GM19397 (cell line): ENCODE measurements around the gene LPGAT1.
"Not testable (repeated sequence)": the region's sequence is repeated elsewhere in the genome, so short reads cannot be mapped to it uniquely, and the experiment has no call there.

Experiments used
- ATAC-seq: cut with Tn5 transposase; IDR thresholded peaks from one replicate; pipeline ENCODE4 v1.9.1; 2021; ENCODE audit warnings: mild to moderate bottlenecking, moderate library complexity; ENCODE audit not compliant: unreplicated experiment

Gene LPGAT1

GRCh38 chr1:211735208-211736170, 95.1 kb downstream of the LPGAT1 start:
- no peak for ATAC-seq

DNA sequence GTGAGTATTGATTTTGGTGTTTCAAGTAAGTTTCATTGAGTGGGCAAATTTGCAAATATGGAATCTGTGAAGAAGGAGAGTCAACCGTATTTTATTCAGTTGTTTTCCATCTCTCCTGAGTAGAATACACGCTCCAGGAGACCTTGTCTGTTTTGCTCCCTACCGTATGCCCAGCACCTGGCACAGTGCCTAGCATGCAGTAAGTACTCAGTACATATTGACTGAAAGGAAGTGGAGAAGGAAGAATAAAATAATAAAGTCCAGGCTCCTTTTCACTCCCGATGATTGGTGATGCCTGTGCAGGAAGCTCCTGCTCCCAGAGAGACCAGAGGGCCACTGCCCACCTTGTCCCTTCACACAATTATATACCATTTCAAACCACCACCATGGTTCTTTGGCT, 95.8 kb downstream of the LPGAT1 start:
- ATAC-seq = no peak

DNA sequence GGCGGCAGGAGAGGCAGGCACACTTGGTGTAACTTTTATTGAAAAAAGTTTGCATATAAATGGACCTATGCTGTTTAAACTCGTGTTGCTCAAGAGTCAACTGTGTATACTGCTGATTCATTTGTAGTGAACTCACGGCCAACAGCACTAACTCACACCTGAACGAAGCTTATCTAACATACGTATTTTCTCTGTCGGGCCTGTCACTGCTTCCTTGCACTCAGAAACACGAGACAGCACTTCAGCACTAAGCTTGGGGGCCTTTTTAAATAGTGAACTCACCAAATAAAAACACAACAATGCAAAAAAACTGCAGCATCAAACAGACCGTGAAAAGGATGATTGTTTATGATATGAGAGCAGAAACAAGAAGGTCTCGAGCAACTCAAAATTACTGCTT, 96.2 kb downstream of the LPGAT1 start:
- ATAC-seq = no peak

- no peak for ATAC-seq
Measured at GRCh38 chr1:211732293-211732980, 98.1 kb downstream of the LPGAT1 start.

- no peak for ATAC-seq
Measured at GRCh38 chr1:211731456-211732292, 98.9 kb downstream of the LPGAT1 start.

- no peak for ATAC-seq
Measured at GRCh38 chr1:211730347-211730746, 100.2 kb downstream of the LPGAT1 start.

DNA sequence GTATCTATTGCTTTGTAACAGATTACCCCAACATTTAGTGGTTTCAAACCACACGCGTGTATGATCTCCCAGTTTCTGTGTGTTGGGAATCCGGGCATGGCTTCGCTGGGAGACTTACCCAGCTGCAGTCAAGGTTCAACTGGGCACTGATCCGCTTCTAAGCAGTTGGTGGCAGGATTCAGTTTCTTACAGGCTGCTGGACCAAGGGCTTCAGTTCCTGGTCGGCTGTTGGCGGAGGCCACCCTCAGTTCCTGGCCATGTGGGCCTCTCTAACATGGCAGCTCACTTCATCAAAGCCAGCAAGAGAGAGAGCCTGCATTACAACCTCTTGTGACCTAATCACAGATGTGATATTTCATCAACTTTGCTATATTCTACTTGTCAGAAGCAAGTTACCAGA, 101.3 kb downstream of the LPGAT1 start:
- no peak for ATAC-seq

DNA sequence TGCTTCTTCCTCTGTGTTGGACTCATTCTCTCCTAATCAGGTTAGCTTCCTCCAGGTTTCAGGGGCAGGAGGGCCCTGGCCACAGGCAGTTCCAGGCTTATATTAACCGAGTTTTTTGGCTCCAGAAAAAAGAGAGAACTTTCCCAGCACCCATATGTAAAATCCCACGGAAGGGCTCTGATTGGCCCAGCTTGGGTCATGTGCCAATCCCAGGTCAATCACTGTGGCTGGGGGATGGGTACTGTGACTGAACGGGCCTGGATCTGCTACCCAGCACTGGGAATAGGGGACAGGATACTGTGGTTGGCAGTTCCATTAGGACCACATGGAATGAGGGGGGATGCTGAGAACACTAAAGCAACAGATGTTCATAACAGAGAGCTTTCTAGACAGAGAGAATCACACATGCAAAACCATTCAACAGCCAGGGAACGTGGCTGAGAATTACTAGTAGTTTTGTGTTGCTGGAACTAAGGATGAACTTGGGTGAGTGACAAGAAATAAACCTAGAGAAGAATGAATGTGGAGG, 104.0 kb downstream of the LPGAT1 start:
- no peak for ATAC-seq

DNA sequence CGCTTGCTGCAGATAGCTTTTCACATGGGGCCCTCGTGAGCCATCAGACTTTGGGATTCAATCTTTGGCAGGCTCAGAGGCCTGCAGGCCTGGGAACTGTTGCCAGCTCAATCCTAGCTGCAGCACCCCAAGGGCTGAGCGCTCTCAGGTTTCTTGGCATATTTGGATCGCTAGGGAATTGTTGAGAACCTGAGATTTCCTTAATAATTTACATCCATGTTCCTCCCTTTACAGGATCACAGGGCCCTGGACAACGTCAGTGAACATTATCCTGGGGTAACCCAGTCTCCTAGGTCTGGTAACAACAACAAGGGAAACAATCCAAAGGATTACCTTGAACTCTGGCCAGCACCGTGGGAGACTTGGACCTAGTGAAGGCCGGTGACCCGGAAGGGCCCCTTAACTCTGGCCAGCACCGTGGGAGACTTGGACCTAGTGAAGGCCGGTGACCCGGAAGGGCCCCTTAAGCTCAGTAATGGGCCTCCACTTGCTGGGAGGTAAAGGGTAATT, 105.8 kb downstream of the LPGAT1 start:
- ATAC-seq = no peak

DNA sequence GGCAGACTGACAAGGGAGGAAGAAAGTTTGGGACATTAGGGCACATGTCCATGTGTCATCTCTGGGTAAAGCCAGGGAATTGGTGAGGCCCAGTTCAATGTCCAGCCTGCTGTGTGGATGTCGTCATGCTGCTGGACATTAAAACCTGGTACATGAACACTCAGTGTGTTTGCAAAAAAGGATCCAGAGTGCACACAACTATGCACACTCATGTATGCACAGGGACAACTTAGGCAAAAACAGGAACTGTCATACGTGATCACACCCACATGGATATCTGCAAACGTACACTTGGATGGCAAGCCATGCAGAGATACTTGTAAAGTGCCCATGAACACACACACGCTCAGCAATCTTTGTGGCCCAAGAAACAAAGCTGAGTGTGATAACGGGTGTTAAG, 107.3 kb downstream of the LPGAT1 start:
- ATAC-seq = no peak

- no peak for ATAC-seq
Measured at GRCh38 chr1:211722277-211723175, 108.0 kb downstream of the LPGAT1 start.

DNA sequence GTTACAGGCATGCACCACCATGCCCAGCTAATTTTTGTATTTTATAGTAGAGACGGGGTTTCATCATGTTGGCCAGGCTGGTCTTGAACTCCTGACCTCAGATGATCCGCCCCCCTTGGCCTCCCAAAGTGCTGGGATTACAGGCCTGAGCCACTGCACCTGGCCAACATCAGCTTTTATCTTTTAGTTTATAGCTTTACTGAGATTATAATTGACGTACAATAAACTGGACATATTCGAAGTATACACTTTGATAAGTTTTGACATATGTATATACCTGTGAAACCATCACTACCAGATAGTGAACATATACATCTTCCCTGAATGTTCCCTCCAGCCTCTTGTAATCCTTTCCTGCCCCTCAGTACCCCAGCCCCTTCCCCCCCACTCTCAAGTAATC, 114.0 kb downstream of the LPGAT1 start:
- not testable (repeated sequence) for ATAC-seq

DNA sequence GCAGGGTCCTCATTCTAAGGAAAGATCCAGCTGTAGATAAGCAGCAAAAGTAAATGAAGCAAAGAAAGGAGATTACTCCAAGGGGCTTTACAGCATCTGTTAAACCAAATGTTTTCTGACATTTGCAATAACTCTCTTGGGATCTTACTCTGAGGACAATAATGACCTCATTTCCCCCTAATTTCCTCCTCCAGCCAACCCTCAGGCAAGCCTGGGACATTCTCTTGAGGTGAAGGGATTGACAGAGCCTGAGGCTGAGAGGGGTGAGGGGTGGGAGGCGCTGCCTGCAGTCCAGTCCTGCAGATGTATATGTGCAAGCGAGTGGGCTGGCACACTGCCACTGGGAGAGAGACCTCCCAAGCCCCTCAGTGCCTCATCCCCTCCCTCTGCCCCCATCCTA, 114.6 kb downstream of the LPGAT1 start:
- ATAC-seq = no peak

- no peak for ATAC-seq
Measured at GRCh38 chr1:211714154-211714553, 116.4 kb downstream of the LPGAT1 start.

GRCh38 chr1:211713231-211713630, 117.3 kb downstream of the LPGAT1 start:
- ATAC-seq = no peak

GRCh38 chr1:211711315-211711705, 119.3 kb downstream of the LPGAT1 start:
- ATAC-seq = no peak

DNA sequence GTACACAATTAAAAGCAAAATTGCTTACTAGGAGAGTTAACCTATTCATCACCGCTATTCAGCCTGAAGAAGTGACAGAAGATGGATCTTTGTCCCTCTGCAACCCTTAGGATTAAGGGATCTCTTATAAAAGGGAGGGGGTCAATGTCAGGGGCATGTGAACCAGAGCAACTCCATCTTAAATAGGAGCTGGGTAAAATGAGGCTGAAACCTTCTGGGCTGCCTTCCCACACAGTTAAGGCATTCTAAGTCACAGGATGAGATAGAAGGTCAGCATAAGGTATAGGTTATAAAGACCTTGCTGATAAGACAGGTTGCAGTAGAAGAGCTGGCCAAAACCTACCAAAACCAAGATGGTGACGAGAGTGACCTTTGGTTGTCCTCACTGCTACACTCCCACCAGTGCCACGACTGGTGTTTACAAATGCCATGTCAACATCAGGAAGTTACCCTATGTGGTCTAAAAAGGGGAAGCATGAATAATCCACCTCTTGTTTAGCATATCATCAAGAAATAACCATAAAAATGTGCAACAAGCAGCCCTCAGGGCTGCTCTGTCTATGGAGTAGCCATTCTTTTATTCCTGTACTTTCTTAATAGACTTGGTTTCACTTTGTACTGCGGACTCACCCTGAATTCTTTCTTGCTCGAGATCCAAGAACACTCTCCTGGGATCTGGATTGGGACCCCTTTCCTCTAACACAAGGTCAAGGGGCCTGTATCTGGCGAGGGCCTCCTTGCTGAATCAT, 119.8 kb downstream of the LPGAT1 start:
- no peak for ATAC-seq

DNA sequence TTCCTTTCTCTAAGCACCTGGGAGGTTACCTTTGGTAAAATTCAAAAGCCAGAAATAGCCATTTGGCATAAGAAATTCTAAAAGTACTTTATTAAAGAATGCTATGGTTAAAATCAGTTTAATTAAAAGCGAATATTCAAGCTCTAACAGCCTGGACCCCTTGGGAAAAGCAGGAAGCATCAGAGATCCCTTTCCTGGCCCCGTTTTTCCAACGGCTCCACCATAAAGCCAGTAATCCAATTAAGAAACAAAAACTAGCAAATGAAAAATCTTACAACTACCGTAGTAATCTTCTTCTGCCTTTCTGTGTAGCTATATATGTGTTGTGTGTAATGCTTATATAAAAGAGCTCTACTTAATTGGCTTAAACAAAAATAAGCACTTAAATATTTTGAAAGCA, 121.6 kb downstream of the LPGAT1 start:
- ATAC-seq = no peak

- no peak for ATAC-seq
Measured at GRCh38 chr1:211708006-211708405, 122.6 kb downstream of the LPGAT1 start.
